IMR-90 (cell line): Measurements from ENCODE around the gene CEP128. TPM values are rescaled to one million over a fixed set of nuclear protein-coding genes. Genes with fewer than 3 reads are reported as not detected.

Experiments
- ATAC-seq: fragments of 200-7000 bp; cut with Tn5 transposase; 2 replicates; pipeline ENCODE4 v1.9.1; 2020; ENCODE audit warnings: low read depth, mild to moderate bottlenecking, moderate library complexity
- BruUV-seq: library from RNA; stranded (reverse); fragments of 400-500 nt; replicated peaks from 2 replicates; lab custom pipeline; 2021; lab: Mats Ljungman, UMichigan
- CTCF ChIA-PET: fragments of 300-600 bp; formaldehyde crosslinking; extraction: SDS; loops from one replicate; lab custom pipeline; 2021; ENCODE audit warnings: antibody characterized with exemption; lab: Yijun Ruan, JAX
- POLR2A ChIA-PET: fragments of 300-600 bp; sonication (Branson Sonifier 250); formaldehyde crosslinking; loops from one replicate; lab custom pipeline; 2022; ENCODE audit warnings: antibody characterized with exemption; ENCODE audit not compliant: unreplicated experiment; lab: Charles Lee
- DNase-seq: peaks from one replicate; pipeline ENCODE4 v3.0.0; 2013
- H2AFZ ChIP-seq: replicated peaks from 2 replicates; pipeline ENCODE3; 2013; ENCODE audit warnings: low read length, mild to moderate bottlenecking; ENCODE audit not compliant: poor library complexity
- H2AK5ac ChIP-seq: 2 replicates; pipeline ENCODE4 v1.6.1; 2013; ENCODE audit warnings: low read depth, low read length, inconsistent platforms
- H2AK9ac ChIP-seq: replicated peaks from 2 replicates; pipeline ENCODE3; 2013; ENCODE audit warnings: mild to moderate bottlenecking, low read depth, low read length, moderate library complexity; ENCODE audit not compliant: poor library complexity
- H2BK120ac ChIP-seq: 2 replicates; pipeline ENCODE4 v1.6.1; 2013; ENCODE audit warnings: low read depth, low read length, inconsistent platforms
- H2BK15ac ChIP-seq: 3 replicates; pipeline ENCODE4 v1.6.1; 2013; ENCODE audit warnings: low read depth, low read length, inconsistent platforms
- H2BK20ac ChIP-seq: 2 replicates; pipeline ENCODE4 v1.6.1; 2013; ENCODE audit warnings: low read depth, mild to moderate bottlenecking, inconsistent platforms, low read length, moderate library complexity
- H2BK5ac ChIP-seq: 2 replicates; pipeline ENCODE4 v1.6.1; 2013; ENCODE audit warnings: mild to moderate bottlenecking, low read depth, low read length, inconsistent platforms; ENCODE audit not compliant: poor library complexity, severe bottlenecking
- H3K14ac ChIP-seq: replicated peaks from 2 replicates; pipeline ENCODE4 v1.6.1; 2013; ENCODE audit warnings: low read depth, low read length, inconsistent platforms
- H3K18ac ChIP-seq: 2 replicates; pipeline ENCODE4 v1.6.1; 2013; ENCODE audit warnings: low read depth, low read length, control low read depth
- H3K23ac ChIP-seq: 2 replicates; pipeline ENCODE4 v1.6.1; 2013; ENCODE audit warnings: low read depth, low read length, inconsistent platforms
- H3K27ac ChIP-seq: 2 replicates; pipeline ENCODE4 v1.5.1; 2013; ENCODE audit warnings: mild to moderate bottlenecking, control low read depth, low read length; ENCODE audit not compliant: insufficient read depth
- H3K27me3 ChIP-seq: 2 replicates; pipeline ENCODE4 v1.6.1; 2013; ENCODE audit warnings: low read length; ENCODE audit not compliant: control insufficient read depth, insufficient read depth
- H3K36me3 ChIP-seq: 2 replicates; pipeline ENCODE4 v1.6.1; 2013; ENCODE audit warnings: low read length, mixed read lengths; ENCODE audit not compliant: control insufficient read depth, insufficient read depth
- H3K4ac ChIP-seq: 2 replicates; pipeline ENCODE4 v1.6.1; 2013; ENCODE audit warnings: low read depth, low read length, inconsistent platforms
- H3K4me1 ChIP-seq: 2 replicates; pipeline ENCODE4 v1.6.1; 2013; ENCODE audit warnings: low read length, mixed read lengths; ENCODE audit not compliant: control insufficient read depth, insufficient read depth
- H3K4me2 ChIP-seq: 2 replicates; pipeline ENCODE4 v1.6.1; 2013; ENCODE audit warnings: low read depth, mild to moderate bottlenecking, control low read depth, low read length, moderate library complexity
- H3K4me3 ChIP-seq: 2 replicates; pipeline ENCODE4 v1.5.1; 2013; ENCODE audit warnings: low read depth, mild to moderate bottlenecking, control low read depth, low read length, moderate library complexity; ENCODE audit not compliant: insufficient read depth
- H3K56ac ChIP-seq: 2 replicates; pipeline ENCODE4 v1.6.1; 2013; ENCODE audit warnings: low read length, inconsistent platforms; ENCODE audit not compliant: insufficient read depth; ENCODE audit errors: extremely low read depth
- H3K79me1 ChIP-seq, 2 experiments: 2 replicates each; pipeline ENCODE4 v1.6.1; 2013; ENCODE audit warnings: low read length in 2 of 2, inconsistent platforms in 1 of 2, low read depth in 1 of 2
- H3K9ac ChIP-seq: 2 replicates; pipeline ENCODE4 v1.6.1; 2013; ENCODE audit warnings: low read depth, low read length, control low read depth
- H3K9me1 ChIP-seq: 2 replicates; pipeline ENCODE4 v1.6.1; 2013; ENCODE audit warnings: low read length, inconsistent platforms; ENCODE audit not compliant: insufficient read depth
- H3K9me3 ChIP-seq: 2 replicates; pipeline ENCODE4 v1.6.1; 2013; ENCODE audit warnings: low read length; ENCODE audit not compliant: control insufficient read depth, insufficient read depth
- H4K20me1 ChIP-seq: 2 replicates; pipeline ENCODE4 v1.6.1; 2013; ENCODE audit warnings: low read length, inconsistent platforms; ENCODE audit not compliant: insufficient read depth
- H4K5ac ChIP-seq: 2 replicates; pipeline ENCODE4 v1.6.1; 2013; ENCODE audit warnings: mild to moderate bottlenecking, low read depth, low read length, control low read depth
- H4K8ac ChIP-seq, 2 experiments: 2 replicates each; pipeline ENCODE4 v1.6.1; 2013; ENCODE audit warnings: low read depth in 2 of 2, low read length in 2 of 2, control low read depth in 1 of 2, inconsistent platforms in 1 of 2
- H4K91ac ChIP-seq: 2 replicates; pipeline ENCODE4 v1.6.1; 2013; ENCODE audit warnings: low read depth, low read length, inconsistent platforms; ENCODE audit not compliant: insufficient read depth
- BHLHE40 ChIP-seq: fragments of 150-350 bp; IDR thresholded peaks from 2 replicates; pipeline ENCODE4 v1.6.1; 2016; ENCODE audit warnings: mild to moderate bottlenecking, low read depth, low read length
- CEBPB ChIP-seq: IDR thresholded peaks from 2 replicates; pipeline ENCODE4 v1.6.1; 2012; ENCODE audit warnings: low read depth, low read length, improper control_type of control experiment
- CHD1 ChIP-seq: IDR thresholded peaks from 2 replicates; pipeline ENCODE4 v1.6.1; 2012; ENCODE audit warnings: low read depth, low read length, improper control_type of control experiment
- FOS ChIP-seq: fragments of 150-350 bp; IDR thresholded peaks from 2 replicates; pipeline ENCODE4 v1.6.1; 2016; ENCODE audit warnings: low read depth, low read length
- NFE2L2 ChIP-seq: fragments of 150-350 bp; IDR thresholded peaks from 2 replicates; pipeline ENCODE4 v1.6.1; 2016; ENCODE audit warnings: low read depth, mild to moderate bottlenecking, low read length
- POLR2A ChIP-seq: IDR thresholded peaks from 2 replicates; pipeline ENCODE4 v1.6.1; 2012; ENCODE audit warnings: mild to moderate bottlenecking, low read depth, low read length
- RAD21 ChIP-seq: IDR thresholded peaks from 2 replicates; pipeline ENCODE4 v1.6.1; 2012; ENCODE audit warnings: low read length, improper control_type of control experiment
- RCOR1 ChIP-seq: IDR thresholded peaks from 2 replicates; pipeline ENCODE4 v1.6.1; 2012; ENCODE audit warnings: mild to moderate bottlenecking, low read length, improper control_type of control experiment; ENCODE audit not compliant: insufficient replicate concordance
- RFX5 ChIP-seq: IDR thresholded peaks from 2 replicates; pipeline ENCODE4 v1.8.0; 2012; ENCODE audit warnings: low read depth, mild to moderate bottlenecking, low read length, moderate library complexity
- dilution Hi-C: fragments of 300-500 bp; cut with HindIII; formaldehyde crosslinking; loops from one replicate; pipeline ENCODE4 v1.14.3; 2018; ENCODE audit warnings: low sequenced_read_pairs; ENCODE audit not compliant: unreplicated experiment
- in situ Hi-C: fragments of 300-500 bp; cut with MboI; formaldehyde crosslinking; loops from 3 replicates; pipeline ENCODE4 v1.14.3; 2019; ENCODE audit warnings: low sequenced_read_pairs, inconsistent platforms, mixed read lengths
- intact Hi-C: fragments of 100-400 bp; cut with micrococcal nuclease; formaldehyde crosslinking; loops from 2 replicates; pipeline ENCODE4 v1.10.0; 2022
- polyA plus RNA-seq, 3 experiments: library from polyadenylated mRNA; depleted of rRNA; stranded (reverse); fragments of >200 nt; gene quantifications; 2 replicates each; pipeline ENCODE4 v1.2.3, GENCODE V29; 2012; ENCODE audit warnings: low replicate concordance in 1 of 3
- total RNA-seq: library from RNA; depleted of rRNA; stranded (reverse); fragments of >200 nt; gene quantifications from 2 replicates; pipeline ENCODE4 v1.2.3, GENCODE V29; 2012
- TF ChIP-seq, protein P1 (sequence below): fragments of 150-350 bp; IDR thresholded peaks from 2 replicates; pipeline ENCODE4 v1.6.1; 2016; ENCODE audit warnings: low read depth, mild to moderate bottlenecking, low read length, moderate library complexity, borderline replicate concordance
- TF ChIP-seq, protein P2 (sequence below): fragments of 150-350 bp; IDR thresholded peaks from 2 replicates; pipeline ENCODE4 v1.6.1; 2017; ENCODE audit warnings: mild to moderate bottlenecking, antibody characterized with exemption, low read length, low read depth
- TF ChIP-seq, protein P3 (sequence below): conservative IDR thresholded peaks from 2 replicates; pipeline ENCODE4 v1.5.1; 2012; ENCODE audit warnings: mild to moderate bottlenecking, low read depth, low read length, improper control_type of control experiment

Gene CEP128
- total and polyA plus RNA-seq, 2 of the 4 experiments (the other 2 are of a cell fraction) = 1.9 to 5.7 TPM

DNA sequence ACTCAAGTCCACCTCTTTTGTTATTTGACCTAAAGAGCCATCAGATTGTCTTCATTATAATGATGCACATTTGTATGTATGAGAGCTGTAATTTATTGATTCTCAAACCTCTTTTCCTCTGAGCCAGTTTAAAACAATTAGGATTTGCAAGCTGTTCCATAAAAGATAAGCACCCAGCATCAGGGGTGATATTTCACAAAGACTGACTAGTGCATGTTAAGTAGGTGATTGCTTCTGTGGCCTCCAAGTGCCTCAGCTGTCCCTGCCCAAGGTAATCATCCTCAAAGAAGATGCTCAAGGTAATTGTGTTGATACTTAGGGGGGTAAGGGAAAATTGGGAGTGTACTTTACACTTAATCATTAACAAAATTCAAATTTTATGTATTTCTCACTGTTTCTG is 18.2 kb downstream of the CEP128 start:
- Histone ChIP-seq H2AK9ac (no peak overlapping the region), H2BK15ac (no peak overlapping the region), H3K79me1 (peaks cover 20 to 30% of the 10 kb centered on the region in 2 experiments), H3K9me1 (peaks cover 16% of the 10 kb centered on the region), H3K27me3 (no peaks in the 10 kb centered on the region), H3K4me1 (peaks cover 11% of the 10 kb centered on the region), H3K9me3 (peaks cover 6% of the 10 kb centered on the region; the same call in 1 of the 2 replicates), H3K18ac (no peak overlapping the region), H3K27ac (no peak overlapping the region), H2AFZ (no peak overlapping the region), H4K20me1 (no peaks in the 10 kb centered on the region), H2BK20ac (no peak overlapping the region), H4K5ac (no peak overlapping the region), H4K91ac (no peak overlapping the region), H3K36me3 (no peaks in the 10 kb centered on the region), H4K8ac (no peak overlapping the region), H3K4ac (no peak overlapping the region), H3K23ac (no peak overlapping the region), H3K9ac (no peak overlapping the region), H3K14ac (no peak overlapping the region), H3K4me3 (no peak overlapping the region), H2BK5ac (no peak overlapping the region), H3K56ac (no peak overlapping the region), H3K4me2 (no peak overlapping the region), H2AK5ac (no peak overlapping the region), H2BK120ac (no peak overlapping the region)
- POLR2A ChIA-PET = no interaction called here
- in situ Hi-C loops (no loop called here), dilution Hi-C loops (no loop called here), intact Hi-C loops (no loop called here)
- no TSS peak for BruUV-seq
- TF ChIP-seq, protein P1, sequence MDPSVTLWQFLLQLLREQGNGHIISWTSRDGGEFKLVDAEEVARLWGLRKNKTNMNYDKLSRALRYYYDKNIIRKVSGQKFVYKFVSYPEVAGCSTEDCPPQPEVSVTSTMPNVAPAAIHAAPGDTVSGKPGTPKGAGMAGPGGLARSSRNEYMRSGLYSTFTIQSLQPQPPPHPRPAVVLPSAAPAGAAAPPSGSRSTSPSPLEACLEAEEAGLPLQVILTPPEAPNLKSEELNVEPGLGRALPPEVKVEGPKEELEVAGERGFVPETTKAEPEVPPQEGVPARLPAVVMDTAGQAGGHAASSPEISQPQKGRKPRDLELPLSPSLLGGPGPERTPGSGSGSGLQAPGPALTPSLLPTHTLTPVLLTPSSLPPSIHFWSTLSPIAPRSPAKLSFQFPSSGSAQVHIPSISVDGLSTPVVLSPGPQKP = no peak
- no peak for TF ChIP-seq RCOR1
- TF ChIP-seq CHD1 = no peak
- TF ChIP-seq FOS = no peak
- TF ChIP-seq RFX5 = no peak
- TF ChIP-seq, protein P2, sequence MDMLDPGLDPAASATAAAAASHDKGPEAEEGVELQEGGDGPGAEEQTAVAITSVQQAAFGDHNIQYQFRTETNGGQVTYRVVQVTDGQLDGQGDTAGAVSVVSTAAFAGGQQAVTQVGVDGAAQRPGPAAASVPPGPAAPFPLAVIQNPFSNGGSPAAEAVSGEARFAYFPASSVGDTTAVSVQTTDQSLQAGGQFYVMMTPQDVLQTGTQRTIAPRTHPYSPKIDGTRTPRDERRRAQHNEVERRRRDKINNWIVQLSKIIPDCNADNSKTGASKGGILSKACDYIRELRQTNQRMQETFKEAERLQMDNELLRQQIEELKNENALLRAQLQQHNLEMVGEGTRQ = no peak
- no peak for TF ChIP-seq RAD21
- TF ChIP-seq, protein P3, sequence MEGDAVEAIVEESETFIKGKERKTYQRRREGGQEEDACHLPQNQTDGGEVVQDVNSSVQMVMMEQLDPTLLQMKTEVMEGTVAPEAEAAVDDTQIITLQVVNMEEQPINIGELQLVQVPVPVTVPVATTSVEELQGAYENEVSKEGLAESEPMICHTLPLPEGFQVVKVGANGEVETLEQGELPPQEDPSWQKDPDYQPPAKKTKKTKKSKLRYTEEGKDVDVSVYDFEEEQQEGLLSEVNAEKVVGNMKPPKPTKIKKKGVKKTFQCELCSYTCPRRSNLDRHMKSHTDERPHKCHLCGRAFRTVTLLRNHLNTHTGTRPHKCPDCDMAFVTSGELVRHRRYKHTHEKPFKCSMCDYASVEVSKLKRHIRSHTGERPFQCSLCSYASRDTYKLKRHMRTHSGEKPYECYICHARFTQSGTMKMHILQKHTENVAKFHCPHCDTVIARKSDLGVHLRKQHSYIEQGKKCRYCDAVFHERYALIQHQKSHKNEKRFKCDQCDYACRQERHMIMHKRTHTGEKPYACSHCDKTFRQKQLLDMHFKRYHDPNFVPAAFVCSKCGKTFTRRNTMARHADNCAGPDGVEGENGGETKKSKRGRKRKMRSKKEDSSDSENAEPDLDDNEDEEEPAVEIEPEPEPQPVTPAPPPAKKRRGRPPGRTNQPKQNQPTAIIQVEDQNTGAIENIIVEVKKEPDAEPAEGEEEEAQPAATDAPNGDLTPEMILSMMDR = no peak
- TF ChIP-seq NFE2L2 = no peak
- TF ChIP-seq CEBPB = no peak
- no peak for TF ChIP-seq BHLHE40
- no peak for TF ChIP-seq POLR2A
- CTCF ChIA-PET = no interaction called here
- ATAC-seq (no peak), DNase-seq (no peak)
